H1 (cell line): ENCODE measurements around the gene THAP2. TPM values are rescaled to one million over a fixed set of nuclear protein-coding genes. Genes with fewer than 3 reads are reported as not detected.

ENCODE experiments used
- CTCF ChIA-PET: fragments of 300-600 bp; sonication (Branson Sonifier 250); formaldehyde crosslinking; loops from one replicate; lab custom pipeline; 2021; ENCODE audit not compliant: partially characterized antibody; lab: Charles Lee
- POLR2A ChIA-PET: fragments of 300-600 bp; sonication (Branson Sonifier 250); formaldehyde crosslinking; loops from one replicate; lab custom pipeline; 2021; ENCODE audit warnings: inconsistent platforms; ENCODE audit not compliant: partially characterized antibody; lab: Charles Lee
- DNase-seq, 2 experiments: peaks; one replicate each; pipeline versions ENCODE4 v3.0.0 to v3.0.0-alpha.2; 2010 to 2022; ENCODE audit warnings: low spot score in 2 of 2, low read depth in 1 of 2, mixed read lengths in 1 of 2
- FAIRE-seq: peaks from 2 replicates; lab custom pipeline; 2011; peaks lifted over from hg19 to GRCh38; lab: Jason Lieb, UNC
- H2AFZ ChIP-seq: 2 replicates; pipeline ENCODE4 v1.8.1; 2012; ENCODE audit warnings: low read length, inconsistent platforms
- H2AK5ac ChIP-seq: 2 replicates; pipeline ENCODE4 v1.6.1; 2013; ENCODE audit warnings: low read depth, low read length
- H2BK120ac ChIP-seq: replicated peaks from 2 replicates; pipeline ENCODE3; 2013; ENCODE audit warnings: low read depth, low read length, inconsistent platforms
- H2BK12ac ChIP-seq: 2 replicates; pipeline ENCODE4 v1.6.1; 2013; ENCODE audit warnings: low read depth, low read length
- H2BK15ac ChIP-seq: 2 replicates; pipeline ENCODE4 v1.6.1; 2013; ENCODE audit warnings: low read length
- H2BK20ac ChIP-seq: 2 replicates; pipeline ENCODE4 v1.6.1; 2013; ENCODE audit warnings: low read length
- H2BK5ac ChIP-seq: 2 replicates; pipeline ENCODE4 v1.6.1; 2013; ENCODE audit warnings: low read depth, low read length
- H3K14ac ChIP-seq: 2 replicates; pipeline ENCODE4 v1.6.1; 2013; ENCODE audit warnings: inconsistent platforms; ENCODE audit not compliant: insufficient read length
- H3K18ac ChIP-seq: 2 replicates; pipeline ENCODE4 v1.6.1; 2013; ENCODE audit warnings: low read length; ENCODE audit errors: extremely low read depth
- H3K23ac ChIP-seq: 2 replicates; pipeline ENCODE4 v1.6.1; 2013; ENCODE audit warnings: inconsistent platforms; ENCODE audit not compliant: insufficient read length
- H3K23me2 ChIP-seq: 2 replicates; pipeline ENCODE4 v1.6.1; 2013; ENCODE audit warnings: low read depth, low read length
- H3K27ac ChIP-seq: 2 replicates; pipeline ENCODE4 v1.6.1; 2011; ENCODE audit warnings: low read depth, low read length, inconsistent platforms
- H3K27me3 ChIP-seq, 4 experiments: replicated peaks in 1 of 4; 1 replicate in 1 of 4; 2 replicates in 3 of 4; pipeline versions ENCODE4 v1.6.1 to v1.8.1; 2011 to 2013; ENCODE audit warnings: low read length in 3 of 4, mild to moderate bottlenecking in 3 of 4, inconsistent platforms in 2 of 4, mixed read lengths in 2 of 4, moderate library complexity in 1 of 4; ENCODE audit not compliant: control insufficient read depth in 3 of 4, insufficient read depth in 3 of 4; ENCODE audit errors: extremely low read depth in 1 of 4
- H3K36me3 ChIP-seq, 4 experiments: 2 replicates each; pipeline versions ENCODE4 v1.6.1 to v1.8.1; 2011 to 2013; ENCODE audit warnings: mild to moderate bottlenecking in 4 of 4, low read length in 3 of 4, moderate library complexity in 2 of 4, control low read depth in 1 of 4, inconsistent platforms in 1 of 4; ENCODE audit not compliant: insufficient read depth in 4 of 4, control insufficient read depth in 2 of 4
- H3K4ac ChIP-seq: replicated peaks from 2 replicates; pipeline ENCODE3; 2013; ENCODE audit warnings: low read length, low read depth, mixed read lengths, inconsistent platforms; ENCODE audit not compliant: insufficient read length
- H3K4me1 ChIP-seq, 4 experiments: replicated peaks in 1 of 4; 1 replicate in 1 of 4; 2 replicates in 3 of 4; pipeline versions ENCODE4 v1.6.1 to v1.8.1; 2011 to 2013; ENCODE audit warnings: low read length in 3 of 4, inconsistent platforms in 2 of 4, mixed read lengths in 1 of 4; ENCODE audit not compliant: insufficient read depth in 4 of 4, control insufficient read depth in 3 of 4
- H3K4me2 ChIP-seq, 2 experiments: 2 replicates each; pipeline versions ENCODE4 v1.6.1 to v1.8.1; 2011 to 2013; ENCODE audit warnings: low read depth in 2 of 2, low read length in 2 of 2, control low read depth in 1 of 2, inconsistent platforms in 1 of 2, mild to moderate bottlenecking in 1 of 2; ENCODE audit not compliant: insufficient read depth in 1 of 2
- H3K4me3 ChIP-seq, 4 experiments: fragments of 200-600, 300-600 bp in 1 of 4; sonication (generic), shearing (Covaris generic), sonication (Bioruptor Twin) in 1 of 4; 2 replicates each; pipeline versions ENCODE4 v1.5.1 to v1.8.1; 2011 to 2016; ENCODE audit warnings: low read length in 4 of 4, low read depth in 3 of 4, control low read depth in 2 of 4, inconsistent platforms in 2 of 4, mild to moderate bottlenecking in 2 of 4, mixed read lengths in 1 of 4, moderate library complexity in 1 of 4; ENCODE audit not compliant: insufficient read depth in 2 of 4; ENCODE audit errors: extremely low read depth in 1 of 4
- H3K56ac ChIP-seq: replicated peaks from 2 replicates; pipeline ENCODE3; 2013; ENCODE audit warnings: low read depth, mild to moderate bottlenecking, mixed read lengths, low read length, inconsistent platforms; ENCODE audit not compliant: insufficient read length
- H3K79me1 ChIP-seq: 2 replicates; pipeline ENCODE4 v1.6.1; 2013; ENCODE audit warnings: low read depth, low read length, control low read depth
- H3K79me2 ChIP-seq, 2 experiments: 2 replicates each; pipeline versions ENCODE4 v1.6.1 to v1.8.1; 2012 to 2013; ENCODE audit warnings: low read length in 2 of 2, mild to moderate bottlenecking in 2 of 2, inconsistent platforms in 1 of 2; ENCODE audit not compliant: insufficient read depth in 2 of 2, control insufficient read depth in 1 of 2
- H3K9ac ChIP-seq, 4 experiments: replicated peaks in 1 of 4; 1 replicate in 1 of 4; 2 replicates in 3 of 4; pipeline versions ENCODE4 v1.6.1 to v1.8.1; 2011 to 2013; ENCODE audit warnings: low read depth in 3 of 4, low read length in 3 of 4, control low read depth in 2 of 4, mild to moderate bottlenecking in 2 of 4, moderate library complexity in 2 of 4, inconsistent platforms in 1 of 4; ENCODE audit errors: extremely low read depth in 1 of 4
- H3K9me3 ChIP-seq, 2 experiments: 2 replicates each; pipeline versions ENCODE4 v1.6.1 to v1.8.1; 2012 to 2013; ENCODE audit warnings: mild to moderate bottlenecking in 2 of 2, moderate library complexity in 2 of 2, control low read depth in 1 of 2, inconsistent platforms in 1 of 2, low read depth in 1 of 2, low read length in 1 of 2, mixed read lengths in 1 of 2; ENCODE audit not compliant: insufficient read depth in 2 of 2
- H4K20me1 ChIP-seq, 2 experiments: replicated peaks in 1 of 2; 2 replicates each; pipeline versions ENCODE3 to v1.8.1; 2011 to 2013; ENCODE audit warnings: inconsistent platforms in 2 of 2, low read length in 2 of 2, mild to moderate bottlenecking in 1 of 2; ENCODE audit not compliant: insufficient read depth in 2 of 2, control insufficient read depth in 1 of 2
- H4K5ac ChIP-seq: 2 replicates; pipeline ENCODE4 v1.6.1; 2013; ENCODE audit warnings: low read length, low read depth, mixed read lengths, inconsistent platforms; ENCODE audit not compliant: insufficient read length
- H4K8ac ChIP-seq: 2 replicates; pipeline ENCODE4 v1.8.0; 2013; ENCODE audit warnings: mild to moderate bottlenecking, moderate library complexity, low read length, inconsistent platforms; ENCODE audit not compliant: insufficient read depth; ENCODE audit errors: extremely low read depth
- H4K91ac ChIP-seq: replicated peaks from 2 replicates; pipeline ENCODE3; 2013; ENCODE audit warnings: low read length, mixed read lengths, inconsistent platforms; ENCODE audit not compliant: insufficient read length
- TCF12 ChIP-seq: IDR thresholded peaks from 2 replicates; pipeline ENCODE4 v1.6.1; 2011; ENCODE audit warnings: low read depth, mild to moderate bottlenecking, low read length
- WGBS, 2 experiments: shearing (Covaris generic) in 1 of 2; methylation state at CpG; one replicate each; pipeline versions ENCODE4 v1.1.6 to v1.1.7; 2013 to 2015; ENCODE audit warnings: low lambda C conversion rate in 2 of 2, mixed read lengths in 2 of 2, inconsistent platforms in 1 of 2, low coverage in 1 of 2, missing lambda C conversion rate in 1 of 2; ENCODE audit not compliant: insufficient replicate concordance in 2 of 2, insufficient coverage in 1 of 2, insufficient read length in 1 of 2; ENCODE audit errors: extremely low coverage in 1 of 2, missing lambda C conversion rate in 1 of 2; 5-methylcytosine and 5-hydroxymethylcytosine counted together
- polyA plus RNA-seq, 7 experiments: library from polyadenylated mRNA; depleted of rRNA in 3 of 7; stranded (reverse) in 5 of 7; unstranded in 2 of 7; fragments of >200 nt in 5 of 7; fragments of 200-250 nt in 2 of 7; gene quantifications; 1 replicate in 5 of 7; 2 replicates in 1 of 7; 4 replicates in 1 of 7; pipeline versions ENCODE4 v1.2.1 to v1.2.3, GENCODE V29; 2011 to 2013; ENCODE audit warnings: missing spikeins in 2 of 7, mixed read lengths in 2 of 7
- total RNA-seq: library from RNA; stranded (reverse); fragmentation: NEBNext Ultra II Directional; extraction: Animal tissue kit (Norgen Biotek cat#: 25700); gene quantifications from 2 replicates; pipeline ENCODE4 v1.2.1, GENCODE V29; 2021

THAP2 gene
- total and polyA plus RNA-seq, 2 of the 8 experiments (the other 6 are each of a cell fraction or from before 2014, with no cell fraction given) = 1.8 to 5.3 TPM

DNA sequence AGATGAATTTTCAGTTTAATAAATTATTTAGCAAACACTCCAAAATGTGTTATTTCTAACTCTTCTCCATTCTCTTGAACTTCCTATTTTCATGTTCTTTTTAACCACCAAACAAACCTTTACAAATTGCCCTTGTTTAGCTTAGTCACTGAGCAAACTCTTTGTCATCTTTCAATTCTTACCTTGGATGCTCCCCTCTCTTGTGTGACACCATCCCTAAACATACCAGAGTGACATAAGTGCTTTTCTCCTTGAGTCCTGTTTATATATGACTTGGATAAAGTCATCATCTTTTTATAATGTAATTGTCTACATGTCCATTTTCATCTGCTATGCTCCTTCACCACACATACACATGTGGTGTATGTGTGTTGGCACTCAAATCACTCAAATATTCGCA lies 18.4 kb downstream of the THAP2 start:
- Histone ChIP-seq H2BK5ac (no peak overlapping the region), H3K4me3 (no peak overlapping the region), H2BK120ac (no peak overlapping the region), H3K27ac (no peak overlapping the region), H3K27me3 (no peaks in the 10 kb centered on the region), H4K8ac (no peak overlapping the region), H3K14ac (no peak overlapping the region), H3K4ac (no peak overlapping the region), H4K20me1 (no peaks in the 10 kb centered on the region), H4K91ac (no peak overlapping the region), H2AFZ (no peak overlapping the region), H2AK5ac (no peak overlapping the region), H3K23me2 (peaks cover 2% of the 10 kb centered on the region; the same call in 1 of the 2 replicates), H3K23ac (no peak overlapping the region), H2BK12ac (no peak overlapping the region), H3K4me2 (no peak overlapping the region), H3K36me3 (no peaks in the 10 kb centered on the region), H3K4me1 (no peaks in the 10 kb centered on the region), H3K79me2 (no peaks in the 10 kb centered on the region), H3K18ac (no peak overlapping the region), H3K79me1 (no peaks in the 10 kb centered on the region), H2BK20ac (no peak overlapping the region), H4K5ac (no peak overlapping the region), H3K9me3 (no peaks in the 10 kb centered on the region), H3K56ac (no peak overlapping the region), H3K9ac (no peak overlapping the region), H2BK15ac (no peak overlapping the region)
- no peak for FAIRE-seq
- ChIA-PET CTCF (interaction anchor here (0.9 to 1.3 kb wide), 2 partner anchors 13 to 70 kb away, joined by 3 read pairs; no protein-coding TSS in a partner anchor), POLR2A (no interaction called here)
- WGBS, 2 experiments = 89% methylated on average over 1 of the region's 1 CpG; no CpG with 5 or more reads in 1 of the 2 experiments
- no peak for DNase-seq
- TF ChIP-seq TCF12 = no peak
